GM12874 (cell line): Measurements from ENCODE around the gene ZNRF2.

ENCODE experiments used
- TF ChIP-seq, protein P1 (sequence below): IDR thresholded peaks from 2 replicates; pipeline ENCODE4 v1.5.1; 2011; ENCODE audit warnings: low read depth, mild to moderate bottlenecking, control low read depth, low read length, moderate library complexity; ENCODE audit not compliant: insufficient read depth

The ZNRF2 gene

DNA sequence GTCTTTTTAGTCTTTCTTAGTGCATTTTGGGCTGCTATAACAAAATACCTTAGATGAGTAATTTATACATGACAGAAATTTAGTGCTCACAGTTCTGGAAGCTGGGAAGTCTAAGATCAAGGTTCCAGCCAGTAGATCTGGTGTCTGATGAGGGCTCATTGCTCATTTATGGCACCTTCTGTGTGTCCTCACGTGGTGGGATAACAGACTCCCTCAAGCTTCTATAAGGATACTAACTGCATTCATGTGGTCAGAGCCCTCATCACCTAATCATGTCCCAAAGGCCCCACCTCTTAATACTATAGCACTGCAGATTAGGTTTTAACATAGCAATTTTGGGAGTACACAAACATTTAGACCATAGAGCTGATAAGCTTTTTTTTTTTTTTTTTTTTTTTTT is 80.4 kb downstream of the ZNRF2 start:
- TF ChIP-seq, protein P1, sequence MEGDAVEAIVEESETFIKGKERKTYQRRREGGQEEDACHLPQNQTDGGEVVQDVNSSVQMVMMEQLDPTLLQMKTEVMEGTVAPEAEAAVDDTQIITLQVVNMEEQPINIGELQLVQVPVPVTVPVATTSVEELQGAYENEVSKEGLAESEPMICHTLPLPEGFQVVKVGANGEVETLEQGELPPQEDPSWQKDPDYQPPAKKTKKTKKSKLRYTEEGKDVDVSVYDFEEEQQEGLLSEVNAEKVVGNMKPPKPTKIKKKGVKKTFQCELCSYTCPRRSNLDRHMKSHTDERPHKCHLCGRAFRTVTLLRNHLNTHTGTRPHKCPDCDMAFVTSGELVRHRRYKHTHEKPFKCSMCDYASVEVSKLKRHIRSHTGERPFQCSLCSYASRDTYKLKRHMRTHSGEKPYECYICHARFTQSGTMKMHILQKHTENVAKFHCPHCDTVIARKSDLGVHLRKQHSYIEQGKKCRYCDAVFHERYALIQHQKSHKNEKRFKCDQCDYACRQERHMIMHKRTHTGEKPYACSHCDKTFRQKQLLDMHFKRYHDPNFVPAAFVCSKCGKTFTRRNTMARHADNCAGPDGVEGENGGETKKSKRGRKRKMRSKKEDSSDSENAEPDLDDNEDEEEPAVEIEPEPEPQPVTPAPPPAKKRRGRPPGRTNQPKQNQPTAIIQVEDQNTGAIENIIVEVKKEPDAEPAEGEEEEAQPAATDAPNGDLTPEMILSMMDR = no peak

DNA sequence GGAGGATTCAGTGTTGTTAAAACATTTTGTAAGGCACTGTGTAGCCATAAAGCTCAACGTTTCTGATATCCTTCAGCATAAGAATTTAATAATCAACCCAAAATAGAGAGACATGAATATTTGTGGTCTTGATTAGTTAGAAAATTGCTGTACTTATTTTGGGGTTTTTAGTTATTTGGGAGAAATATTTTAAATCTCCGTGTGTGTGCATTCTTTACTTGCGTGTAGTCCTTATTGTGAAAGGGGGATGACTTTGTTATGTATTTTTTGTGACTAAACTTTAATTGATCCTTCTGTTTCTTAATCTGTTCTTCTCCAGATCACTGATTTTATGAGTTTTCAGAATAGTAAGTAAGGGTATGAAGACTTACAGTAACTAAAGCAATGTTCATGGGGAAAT is 81.2 kb downstream of the ZNRF2 start:
- TF ChIP-seq, protein P1 = no peak

DNA sequence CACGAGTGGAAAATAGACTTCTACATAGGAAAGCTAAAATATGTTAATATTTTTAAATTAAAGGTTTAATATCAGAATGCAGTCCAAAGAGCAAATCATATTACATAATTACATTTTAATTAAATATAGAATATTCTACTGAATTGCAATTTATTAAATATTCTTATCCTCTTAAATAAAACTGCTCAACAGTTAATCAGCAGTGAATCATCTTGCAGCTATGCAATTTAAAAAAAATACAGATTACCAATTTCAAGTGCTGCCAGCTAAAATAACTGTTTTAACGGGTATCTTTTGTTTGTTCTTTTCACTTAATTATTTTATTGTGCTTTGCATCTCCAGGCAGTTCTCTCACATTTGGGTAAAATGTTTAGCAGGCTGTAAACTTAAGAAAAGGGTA is 82.2 kb downstream of the ZNRF2 start:
- TF ChIP-seq, protein P1 = no peak

DNA sequence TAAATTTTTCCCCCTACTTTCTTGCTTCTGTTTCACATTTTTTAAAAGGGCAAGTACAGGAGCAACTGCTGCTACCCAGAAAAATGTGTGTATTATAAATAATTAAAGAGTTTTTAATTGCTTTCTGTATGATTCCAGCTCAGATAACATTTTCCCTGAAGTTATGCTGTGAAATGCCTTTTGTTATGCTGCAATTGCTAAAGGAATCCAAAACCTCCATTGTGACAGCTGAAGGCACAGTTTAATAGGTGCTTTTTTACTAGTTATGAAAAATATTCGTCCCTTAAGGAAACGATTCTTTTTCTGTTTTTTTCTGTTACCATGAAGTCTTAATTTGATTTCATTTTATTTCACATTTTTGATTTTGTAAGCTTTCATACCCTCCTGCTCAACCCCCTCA is 83.2 kb downstream of the ZNRF2 start:
- TF ChIP-seq, protein P1 = no peak

DNA sequence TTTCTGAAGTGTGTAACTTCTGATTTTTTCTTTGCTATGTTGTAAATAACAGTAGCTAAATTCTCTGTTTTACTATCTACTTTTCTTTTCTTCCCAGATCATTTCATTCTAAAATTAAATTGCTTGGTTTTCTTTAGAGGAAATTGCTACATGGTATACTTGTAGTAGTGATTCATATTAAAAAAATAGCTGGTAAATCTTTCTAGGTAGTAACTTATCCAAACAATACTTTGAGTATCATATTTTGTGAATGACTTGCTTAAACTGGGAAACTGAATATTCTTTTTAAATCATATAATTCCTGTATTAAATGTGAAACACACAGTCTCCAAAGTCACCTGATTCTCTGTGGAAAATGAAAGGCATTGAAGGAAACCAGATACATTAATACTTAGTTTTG is 85.5 kb downstream of the ZNRF2 start:
- TF ChIP-seq, protein P1 = no peak

DNA sequence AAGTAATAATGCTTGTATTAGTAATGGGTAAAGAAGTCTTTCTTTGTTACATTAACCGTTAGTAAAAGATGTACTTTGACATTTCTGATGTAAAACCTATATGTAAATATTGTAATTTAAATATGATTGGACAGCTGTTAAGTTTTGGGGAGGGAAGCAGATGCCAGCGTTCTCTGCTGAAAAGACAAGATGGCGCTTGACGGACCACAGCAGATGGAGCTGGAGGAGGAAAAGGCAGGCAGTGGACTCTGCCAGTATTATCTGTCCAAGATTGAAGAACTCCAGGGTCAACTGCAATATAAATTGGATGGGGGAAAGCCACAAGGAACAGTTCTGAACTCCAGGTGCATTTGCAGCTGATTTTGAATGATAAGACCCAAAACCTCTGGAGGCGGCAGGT is 86.9 kb downstream of the ZNRF2 start:
- TF ChIP-seq, protein P1 = no peak

DNA sequence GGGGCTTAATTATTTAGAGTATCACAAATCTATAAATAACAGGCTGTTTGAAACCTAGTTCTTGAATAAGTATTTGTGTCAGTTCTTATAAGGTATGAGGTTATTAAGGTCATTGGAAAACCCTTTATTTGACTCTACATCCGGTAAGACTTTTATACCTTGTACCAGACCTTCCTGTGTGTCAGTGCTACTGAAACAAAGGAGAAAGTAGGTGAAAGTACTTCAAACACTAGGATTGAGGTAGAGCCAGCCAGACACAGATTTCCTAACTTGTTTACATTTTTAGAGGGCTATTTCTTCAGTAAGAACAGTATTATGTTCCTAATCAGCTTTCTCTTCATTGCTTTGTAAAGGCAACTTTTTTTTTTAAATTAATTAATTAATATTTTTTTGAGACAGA is 93.9 kb downstream of the ZNRF2 start:
- TF ChIP-seq, protein P1 = no peak

DNA sequence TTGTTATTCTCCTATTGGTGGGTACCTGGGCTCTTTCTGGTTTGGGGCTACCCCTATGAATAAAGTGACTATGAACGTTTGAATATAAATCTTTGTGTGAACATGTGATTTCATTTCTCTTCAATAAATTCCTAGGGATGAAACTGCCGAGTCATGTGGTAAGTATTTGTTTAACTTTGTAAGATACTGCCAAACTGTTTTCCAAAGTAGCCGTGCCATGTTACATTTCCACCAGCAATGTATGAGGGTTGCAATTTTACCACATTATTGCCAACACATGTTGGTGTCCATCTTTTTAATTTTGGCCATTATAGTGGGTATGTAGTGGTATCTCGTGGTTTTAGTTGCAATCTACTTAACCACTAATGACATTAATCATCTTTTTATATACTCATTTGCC is 94.7 kb downstream of the ZNRF2 start:
- TF ChIP-seq, protein P1 = no peak
